ENCODE results near the gene KLHDC7B. TPM values are rescaled to one million over a fixed set of nuclear protein-coding genes. Genes with fewer than 3 reads are reported as not detected.

Gene KLHDC7B
- total RNA-seq, 1 donor from 2014 or later, result 0.32 TPM

DNA sequence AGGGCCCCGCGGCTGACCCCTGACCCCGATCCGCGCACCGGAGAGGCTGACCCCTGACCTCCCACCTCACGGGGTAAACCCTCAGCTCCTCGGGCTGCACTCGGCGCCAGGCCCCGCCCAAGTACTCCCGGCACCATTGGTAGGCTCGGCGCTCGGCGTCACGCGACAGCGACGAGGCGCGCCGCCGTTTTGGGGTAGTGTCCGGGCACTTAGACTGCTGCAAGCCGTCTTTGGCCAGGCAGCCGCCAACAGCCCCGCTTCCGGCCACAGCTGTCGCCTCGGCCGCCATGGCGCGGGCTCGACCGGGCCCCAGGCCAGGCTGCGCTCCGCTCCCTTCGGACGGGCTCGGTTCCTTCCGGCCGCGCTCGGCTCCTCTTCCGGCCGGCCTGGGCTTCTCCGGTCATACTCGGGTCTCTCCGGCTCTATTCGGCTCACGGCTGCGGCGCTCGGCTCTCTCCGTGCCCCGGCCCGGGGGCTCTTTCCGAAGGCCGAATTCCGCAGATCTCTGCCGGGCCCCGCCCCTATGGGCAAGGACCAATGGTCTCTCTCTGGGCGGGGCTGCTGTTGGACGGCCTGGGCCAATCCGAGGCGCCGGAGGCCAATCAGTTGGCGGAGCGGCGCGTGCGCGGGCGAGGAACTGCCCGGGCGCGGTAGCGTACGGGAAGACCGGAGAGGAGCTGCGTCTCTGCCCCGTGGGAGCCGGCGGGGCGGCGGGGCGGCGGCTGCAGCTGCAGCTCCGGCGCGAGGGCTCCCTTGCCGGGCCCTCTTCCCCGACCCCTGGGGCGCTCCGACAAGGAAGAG lies 37.0 kb downstream of the KLHDC7B start, which contains the start of gene CHKB:
TSS of gene CHKB (minus strand) at position 357 of the 801 bp plus-strand sequence. CDS start at position 289, 68 bp downstream.
- Histone ChIP-seq H3K4me1 (ENCODE audit: insufficient read depth, low read length) (peaks cover 11% of the 10 kb centered on the region), H2AFZ (ENCODE audit: low read depth, low read length) (peak within 1 kb of the TSS; percentile 99), H3K4me3 (ENCODE audit: insufficient read depth, low read depth, low read length) (peak within 1 kb of the TSS; percentile 75), H3K9ac (ENCODE audit: low read length) (peak within 1 kb of the TSS; percentile 93), H4K20me1 (ENCODE audit: insufficient read depth, low read length) (no peaks in the 10 kb centered on the region), H3K4me2 (ENCODE audit: low read length) (peak within 1 kb of the TSS; percentile 97), H3K36me3 (ENCODE audit: insufficient read depth, low read length) (no peaks in the 10 kb centered on the region), H3K27me3 (ENCODE audit: insufficient read depth, low read length) (peaks cover 2% of the 10 kb centered on the region), H3K79me2 (ENCODE audit: insufficient read depth, low read length) (peaks cover 6% of the 10 kb centered on the region), H3K27ac (ENCODE audit: low read depth, low read length) (peak within 1 kb of the TSS; percentile 88), H3K9me3 (ENCODE audit: insufficient read depth, low read depth, low read length) (no peaks in the 10 kb centered on the region)
- Mint-ChIP-seq H3K4me1 (ENCODE audit: low read depth, unreplicated experiment) (peaks cover 3% of the 10 kb centered on the region), H3K36me3 (ENCODE audit: low read depth, unreplicated experiment) (peaks cover 5% of the 10 kb centered on the region), H3K9me3 (ENCODE audit: unreplicated experiment) (no peaks in the 10 kb centered on the region), H3K27me3 (ENCODE audit: low read depth, unreplicated experiment) (peaks cover 17% of the 10 kb centered on the region), H3K4me3 (ENCODE audit: unreplicated experiment) (peak within 1 kb of the TSS; percentile 88), H3K27ac (ENCODE audit: unreplicated experiment) (peak within 1 kb of the TSS; percentile 69)
- TF ChIP-seq, protein P1, sequence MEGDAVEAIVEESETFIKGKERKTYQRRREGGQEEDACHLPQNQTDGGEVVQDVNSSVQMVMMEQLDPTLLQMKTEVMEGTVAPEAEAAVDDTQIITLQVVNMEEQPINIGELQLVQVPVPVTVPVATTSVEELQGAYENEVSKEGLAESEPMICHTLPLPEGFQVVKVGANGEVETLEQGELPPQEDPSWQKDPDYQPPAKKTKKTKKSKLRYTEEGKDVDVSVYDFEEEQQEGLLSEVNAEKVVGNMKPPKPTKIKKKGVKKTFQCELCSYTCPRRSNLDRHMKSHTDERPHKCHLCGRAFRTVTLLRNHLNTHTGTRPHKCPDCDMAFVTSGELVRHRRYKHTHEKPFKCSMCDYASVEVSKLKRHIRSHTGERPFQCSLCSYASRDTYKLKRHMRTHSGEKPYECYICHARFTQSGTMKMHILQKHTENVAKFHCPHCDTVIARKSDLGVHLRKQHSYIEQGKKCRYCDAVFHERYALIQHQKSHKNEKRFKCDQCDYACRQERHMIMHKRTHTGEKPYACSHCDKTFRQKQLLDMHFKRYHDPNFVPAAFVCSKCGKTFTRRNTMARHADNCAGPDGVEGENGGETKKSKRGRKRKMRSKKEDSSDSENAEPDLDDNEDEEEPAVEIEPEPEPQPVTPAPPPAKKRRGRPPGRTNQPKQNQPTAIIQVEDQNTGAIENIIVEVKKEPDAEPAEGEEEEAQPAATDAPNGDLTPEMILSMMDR (IDR thresholded peaks at IDR 0.05; ENCODE audit: insufficient read depth, low read depth, low read length), result no peak
- TF ChIP-seq EZH2 (IDR thresholded peaks at IDR 0.05; ENCODE audit: insufficient read depth, low read length), result no peak
- DNase-seq (ENCODE audit: low read depth) (peak; percentile 90), FAIRE-seq (peak; percentile 20)

DNA sequence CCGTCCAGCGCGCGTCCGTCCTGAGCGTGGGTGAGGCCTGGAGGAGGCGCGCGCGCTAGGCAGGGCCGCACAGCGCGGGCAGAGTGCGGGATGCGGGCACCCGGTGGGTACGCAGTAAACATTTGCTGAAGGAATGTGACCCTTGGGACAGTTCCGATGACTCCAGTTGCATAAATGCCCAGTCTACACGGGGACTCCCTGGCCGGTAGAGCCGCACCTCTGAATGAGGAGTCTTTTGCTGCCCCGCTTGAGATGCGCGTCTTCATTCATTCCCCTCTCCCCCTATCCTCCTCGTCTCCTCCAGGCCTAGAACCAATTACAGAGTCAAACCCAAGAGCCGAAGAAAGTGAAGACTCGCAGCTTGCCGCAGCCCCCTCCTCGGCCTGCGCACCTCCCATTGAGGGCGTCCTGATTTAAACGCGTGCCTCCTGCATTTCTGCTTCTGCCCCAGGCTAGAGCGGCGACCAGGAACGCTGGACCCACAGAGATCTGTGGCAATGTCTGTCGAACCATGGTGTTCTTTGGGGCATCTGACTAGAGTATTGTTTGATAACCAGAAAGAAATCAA lies 37.7 kb downstream of the KLHDC7B start:
- peaks cover 17% of the 10 kb centered on the region for H3K27me3 Mint-ChIP-seq (ENCODE audit: low read depth, unreplicated experiment)
- DNase-seq (ENCODE audit: low read depth) (no peak), FAIRE-seq (no peak)
- H3K9me3 Mint-ChIP-seq (ENCODE audit: unreplicated experiment), result peaks cover 1% of the 10 kb centered on the region
- TF ChIP-seq EZH2 (IDR thresholded peaks at IDR 0.05; ENCODE audit: insufficient read depth, low read length), result no peak
- TF ChIP-seq, protein P1 (IDR thresholded peaks at IDR 0.05; ENCODE audit: insufficient read depth, low read depth, low read length), result no peak
- no peak overlapping the region for H3K27ac ChIP-seq (ENCODE audit: low read depth, low read length)
- H3K4me3 Mint-ChIP-seq (ENCODE audit: unreplicated experiment), result peak overlapping the region; percentile 86
- H4K20me1 ChIP-seq (ENCODE audit: insufficient read depth, low read length), result no peaks in the 10 kb centered on the region
- peaks cover 6% of the 10 kb centered on the region for H3K79me2 ChIP-seq (ENCODE audit: insufficient read depth, low read length)
- peak overlapping the region; percentile 78 for H2AFZ ChIP-seq (ENCODE audit: low read depth, low read length)
- peak overlapping the region; percentile 75 for H3K4me3 ChIP-seq (ENCODE audit: insufficient read depth, low read depth, low read length)
- H3K9ac ChIP-seq (ENCODE audit: low read length), result peak overlapping the region; percentile 81
- peak overlapping the region; percentile 15 for H3K27ac Mint-ChIP-seq (ENCODE audit: unreplicated experiment)
- H3K4me2 ChIP-seq (ENCODE audit: low read length), result peak overlapping the region; percentile 97
- no peaks in the 10 kb centered on the region for H3K36me3 ChIP-seq (ENCODE audit: insufficient read depth, low read length)
- H3K9me3 ChIP-seq (ENCODE audit: insufficient read depth, low read depth, low read length), result no peaks in the 10 kb centered on the region
- H3K4me1 ChIP-seq (ENCODE audit: insufficient read depth, low read length), result peaks cover 11% of the 10 kb centered on the region
- peaks cover 3% of the 10 kb centered on the region for H3K4me1 Mint-ChIP-seq (ENCODE audit: low read depth, unreplicated experiment)
- H3K36me3 Mint-ChIP-seq (ENCODE audit: low read depth, unreplicated experiment), result peaks cover 5% of the 10 kb centered on the region
- H3K27me3 ChIP-seq (ENCODE audit: insufficient read depth, low read length), result peaks cover under 1% of the 10 kb centered on the region

Data from astrocyte (in vitro differentiated cells and primary cell).